ENCODE results near the gene HAPLN3.

HAPLN3 gene

GRCh38 chr15:88906551-88906950, 11.2 kb upstream of the HAPLN3 start:
- Histone ChIP-seq H3K27me3 (ENCODE audit: low read depth) (no peaks in the 10 kb centered on the region), H3K36me3 (replicated peaks) (peaks cover 54% of the 10 kb centered on the region), H3K4me3 (no peak overlapping the region), H3K4me1 (peaks cover 4% of the 10 kb centered on the region), H3K9me3 (no peaks in the 10 kb centered on the region)
- in situ Hi-C loops (cut with MboI; ENCODE audit: low sequenced_read_pairs) = no loop called here
- no peak for DNase-seq (ENCODE audit: low spot score in 2 of 2)

DNA sequence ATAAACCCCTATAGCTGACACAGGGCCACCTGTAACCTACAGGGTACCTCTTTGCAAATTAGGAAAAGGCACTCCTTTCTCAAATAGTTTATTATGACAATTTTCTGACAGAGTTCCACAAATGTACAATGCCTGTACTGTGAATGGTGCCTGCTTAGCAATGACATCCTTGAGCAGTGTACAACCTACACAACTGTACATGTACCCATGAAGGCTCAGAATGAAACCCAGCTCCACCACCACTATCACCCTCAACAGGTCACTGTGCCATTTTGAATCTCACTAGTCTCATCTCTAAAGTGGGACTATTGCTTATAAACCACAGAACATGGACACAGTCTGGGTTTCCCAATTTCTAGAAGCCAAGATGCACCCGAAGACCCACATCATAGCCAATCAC, 10.8 kb upstream of the HAPLN3 start:
- Histone ChIP-seq H3K4me1 (peaks cover 2% of the 10 kb centered on the region; the same call in 1 of the 2 replicates), H3K36me3 (replicated peaks) (peaks cover 54% of the 10 kb centered on the region), H3K4me3 (no peak overlapping the region), H3K27me3 (ENCODE audit: low read depth) (no peaks in the 10 kb centered on the region), H3K9me3 (no peaks in the 10 kb centered on the region)
- no peak for DNase-seq (ENCODE audit: low spot score in 2 of 2)
- in situ Hi-C loops (cut with MboI; ENCODE audit: low sequenced_read_pairs) = no loop called here

DNA sequence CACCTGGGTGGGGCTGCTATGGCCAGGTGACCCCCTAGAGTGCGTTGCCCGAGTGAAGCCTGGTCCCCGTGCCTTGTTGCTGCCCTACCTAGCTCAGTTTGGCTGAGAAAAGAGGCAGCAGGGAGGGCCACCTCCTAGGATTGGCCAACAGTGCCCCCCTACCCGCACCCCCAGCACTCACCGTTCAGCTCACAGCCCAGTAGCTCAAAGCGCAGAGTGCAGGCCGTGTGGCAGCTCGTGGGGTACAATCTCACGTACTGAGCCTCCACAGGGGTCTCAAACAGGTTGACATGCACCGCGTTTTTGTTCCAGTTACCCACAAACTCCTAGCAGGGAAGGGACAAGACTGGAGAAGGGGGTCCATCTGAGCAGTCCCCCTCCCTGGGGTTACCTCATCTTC, 10.2 kb upstream of the HAPLN3 start:
- peaks cover 2% of the 10 kb centered on the region; the same call in 1 of the 2 replicates for H3K4me1 ChIP-seq
- H3K9me3 ChIP-seq = no peaks in the 10 kb centered on the region
- H3K36me3 ChIP-seq (replicated peaks) = peaks cover 55% of the 10 kb centered on the region
- no peak for DNase-seq (ENCODE audit: low spot score in 2 of 2)
- no peak overlapping the region for H3K4me3 ChIP-seq
- in situ Hi-C loops (cut with MboI; ENCODE audit: low sequenced_read_pairs) = no loop called here
- H3K27me3 ChIP-seq (ENCODE audit: low read depth) = no peaks in the 10 kb centered on the region

GRCh38 chr15:88904624-88905327, 9.4 kb upstream of the HAPLN3 start:
- Histone ChIP-seq H3K9me3 (no peaks in the 10 kb centered on the region), H3K27me3 (ENCODE audit: low read depth) (no peaks in the 10 kb centered on the region), H3K36me3 (replicated peaks) (peaks cover 52% of the 10 kb centered on the region), H3K4me1 (peaks cover 2% of the 10 kb centered on the region; the same call in 1 of the 2 replicates), H3K4me3 (no peak overlapping the region)
- DNase-seq (ENCODE audit: low spot score in 2 of 2) = peak; percentile 85 to 95
- in situ Hi-C loops (cut with MboI; ENCODE audit: low sequenced_read_pairs) = loop anchor here (5.0 kb wide), 3 partner anchors 113 to 437 kb away; partner anchors contain the start of genes MRPL46 and MRPS11

GRCh38 chr15:88904257-88904623, 8.9 kb upstream of the HAPLN3 start:
- no peaks in the 10 kb centered on the region for H3K27me3 ChIP-seq (ENCODE audit: low read depth)
- DNase-seq (ENCODE audit: low spot score in 2 of 2) = no peak
- H3K4me3 ChIP-seq = no peak overlapping the region
- H3K36me3 ChIP-seq (replicated peaks) = peaks cover 48% of the 10 kb centered on the region
- in situ Hi-C loops (cut with MboI; ENCODE audit: low sequenced_read_pairs) = loop anchor here (5.0 kb wide), 3 partner anchors 113 to 437 kb away; partner anchors contain the start of genes MRPL46 and MRPS11
- H3K4me1 ChIP-seq = peaks cover 2% of the 10 kb centered on the region; the same call in 1 of the 2 replicates
- no peaks in the 10 kb centered on the region for H3K9me3 ChIP-seq

DNA sequence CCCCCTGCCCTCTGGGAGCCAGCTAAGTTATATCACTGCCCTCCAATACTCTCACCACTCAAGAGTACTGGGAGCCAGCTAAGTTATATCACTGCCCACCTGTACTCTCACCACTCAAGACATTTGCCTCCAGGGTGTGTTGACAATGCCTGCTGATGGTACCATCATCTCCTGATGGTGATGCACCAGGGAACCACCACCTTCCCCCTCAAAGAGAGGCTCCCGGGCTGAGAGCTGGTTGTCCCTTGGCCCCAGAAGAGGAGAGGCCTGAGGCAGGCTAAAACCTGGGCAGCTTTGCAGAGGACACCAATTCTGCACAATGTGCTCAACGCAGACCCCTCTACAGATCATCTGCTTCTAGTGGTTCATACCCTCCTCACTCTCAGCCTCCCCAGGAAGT, 7.5 kb upstream of the HAPLN3 start:
- no peak for DNase-seq (ENCODE audit: low spot score in 2 of 2)
- Histone ChIP-seq H3K36me3 (replicated peaks) (peaks cover 41% of the 10 kb centered on the region), H3K9me3 (no peaks in the 10 kb centered on the region), H3K4me1 (peaks cover 2% of the 10 kb centered on the region; the same call in 1 of the 2 replicates), H3K4me3 (no peak overlapping the region), H3K27me3 (ENCODE audit: low read depth) (no peaks in the 10 kb centered on the region)
- in situ Hi-C loops (cut with MboI; ENCODE audit: low sequenced_read_pairs) = loop anchor here (5.0 kb wide), 3 partner anchors 114 to 436 kb away; partner anchors contain the start of genes MRPL46 and MRPS11

DNA sequence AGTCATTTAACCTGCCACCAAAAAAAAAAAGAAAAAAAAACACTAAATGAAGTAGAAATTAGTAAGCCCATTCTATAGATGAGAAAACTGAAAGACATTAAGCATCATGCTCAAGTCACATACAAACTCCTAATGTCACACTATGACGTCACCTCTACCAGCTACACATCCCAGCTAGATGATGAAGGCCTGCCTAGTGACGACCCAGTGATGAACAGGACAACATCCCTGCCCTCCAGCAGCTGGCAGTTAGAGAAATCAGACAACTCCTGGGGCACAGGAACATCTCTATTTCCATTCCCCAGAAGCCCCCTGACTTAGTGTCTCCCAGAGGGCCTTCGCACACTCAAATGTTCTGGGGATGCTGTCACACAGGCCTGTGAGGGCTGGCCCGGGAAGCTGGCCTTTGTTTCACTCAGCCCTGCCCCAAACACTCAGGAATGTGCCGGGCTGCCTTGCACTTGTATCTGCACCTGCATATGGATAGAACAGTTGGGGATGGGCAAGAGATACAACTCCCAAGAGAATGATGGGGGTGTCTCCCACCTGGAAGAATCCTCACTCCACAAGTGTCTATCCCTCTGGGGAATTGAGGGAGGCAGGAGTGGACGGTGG, 7.0 kb upstream of the HAPLN3 start:
- in situ Hi-C loops (cut with MboI; ENCODE audit: low sequenced_read_pairs) = loop anchor here (5.0 kb wide), 3 partner anchors 115 to 435 kb away; partner anchors contain the start of genes MRPL46 and MRPS11
- Histone ChIP-seq H3K4me1 (peaks cover 5% of the 10 kb centered on the region; the same call in 1 of the 2 replicates), H3K27me3 (ENCODE audit: low read depth) (no peaks in the 10 kb centered on the region), H3K9me3 (no peaks in the 10 kb centered on the region), H3K36me3 (replicated peaks) (peaks cover 37% of the 10 kb centered on the region), H3K4me3 (no peak overlapping the region)
- no peak for DNase-seq (ENCODE audit: low spot score in 2 of 2)

DNA sequence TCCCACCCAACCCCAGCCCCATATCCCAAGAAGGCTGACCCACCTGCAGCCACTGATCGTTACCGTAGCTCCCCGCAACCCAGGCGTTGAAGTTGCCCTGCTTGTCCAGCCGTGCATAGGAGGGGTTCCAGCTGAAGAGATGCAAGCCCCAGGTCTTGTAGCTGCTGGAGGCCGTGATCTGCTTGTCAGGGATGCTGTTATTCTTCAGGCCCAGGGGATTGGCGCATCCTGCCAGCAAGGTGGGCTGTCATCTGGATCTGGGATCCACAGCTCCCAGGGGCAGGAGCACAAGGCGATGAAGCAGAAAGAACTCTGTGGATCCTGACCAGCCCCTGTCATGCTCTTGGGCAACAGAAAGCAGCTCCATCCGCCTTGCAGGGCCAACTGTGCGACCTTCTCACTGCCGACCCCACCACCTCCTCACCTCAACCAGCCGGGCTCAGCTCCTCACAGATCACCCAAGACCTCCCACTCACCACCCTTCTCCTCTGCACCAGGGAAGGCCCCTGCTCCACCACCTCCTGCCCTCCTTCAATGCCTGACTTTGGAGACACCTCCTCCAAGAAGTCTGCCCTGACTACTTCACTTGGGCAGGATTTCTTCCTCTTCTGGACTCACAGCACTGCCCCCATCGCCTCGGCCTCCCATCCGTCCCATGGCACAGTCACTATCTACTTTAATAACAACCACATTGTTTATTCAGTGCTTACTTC, 6.3 kb upstream of the HAPLN3 start:
- in situ Hi-C loops (cut with MboI; ENCODE audit: low sequenced_read_pairs) = loop anchor here (5.0 kb wide), 3 partner anchors 116 to 434 kb away; partner anchors contain the start of genes MRPL46 and MRPS11
- Histone ChIP-seq H3K27me3 (ENCODE audit: low read depth) (no peaks in the 10 kb centered on the region), H3K9me3 (no peaks in the 10 kb centered on the region), H3K4me1 (peaks cover 8% of the 10 kb centered on the region; the same call in 1 of the 2 replicates), H3K36me3 (replicated peaks) (peaks cover 32% of the 10 kb centered on the region), H3K4me3 (no peak overlapping the region)
- no peak for DNase-seq (ENCODE audit: low spot score in 2 of 2)

DNA sequence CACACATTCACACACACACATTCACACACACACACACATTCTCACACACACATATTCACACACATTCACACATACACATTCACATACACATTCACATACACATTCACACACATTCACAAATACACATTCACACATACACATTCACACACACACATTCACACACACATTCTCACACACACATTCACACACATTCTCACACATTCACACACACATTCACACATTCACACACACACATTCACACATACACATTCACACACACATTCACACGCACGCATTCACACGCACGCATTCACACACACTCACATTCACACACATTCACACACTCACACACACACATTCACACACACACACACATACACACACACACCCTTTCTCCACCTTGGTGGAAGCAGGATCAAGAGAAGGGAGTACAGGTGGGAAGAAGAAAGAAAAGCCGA, 5.7 kb upstream of the HAPLN3 start:
- Histone ChIP-seq H3K9me3 (no peaks in the 10 kb centered on the region), H3K27me3 (ENCODE audit: low read depth) (no peaks in the 10 kb centered on the region), H3K36me3 (replicated peaks) (peaks cover 27% of the 10 kb centered on the region), H3K4me3 (no peak overlapping the region), H3K4me1 (peaks cover 8% of the 10 kb centered on the region; the same call in 1 of the 2 replicates)
- no peak for DNase-seq (ENCODE audit: low spot score in 2 of 2)
- in situ Hi-C loops (cut with MboI; ENCODE audit: low sequenced_read_pairs) = loop anchor here (5.0 kb wide), 3 partner anchors 116 to 434 kb away; partner anchors contain the start of genes MRPL46 and MRPS11

DNA sequence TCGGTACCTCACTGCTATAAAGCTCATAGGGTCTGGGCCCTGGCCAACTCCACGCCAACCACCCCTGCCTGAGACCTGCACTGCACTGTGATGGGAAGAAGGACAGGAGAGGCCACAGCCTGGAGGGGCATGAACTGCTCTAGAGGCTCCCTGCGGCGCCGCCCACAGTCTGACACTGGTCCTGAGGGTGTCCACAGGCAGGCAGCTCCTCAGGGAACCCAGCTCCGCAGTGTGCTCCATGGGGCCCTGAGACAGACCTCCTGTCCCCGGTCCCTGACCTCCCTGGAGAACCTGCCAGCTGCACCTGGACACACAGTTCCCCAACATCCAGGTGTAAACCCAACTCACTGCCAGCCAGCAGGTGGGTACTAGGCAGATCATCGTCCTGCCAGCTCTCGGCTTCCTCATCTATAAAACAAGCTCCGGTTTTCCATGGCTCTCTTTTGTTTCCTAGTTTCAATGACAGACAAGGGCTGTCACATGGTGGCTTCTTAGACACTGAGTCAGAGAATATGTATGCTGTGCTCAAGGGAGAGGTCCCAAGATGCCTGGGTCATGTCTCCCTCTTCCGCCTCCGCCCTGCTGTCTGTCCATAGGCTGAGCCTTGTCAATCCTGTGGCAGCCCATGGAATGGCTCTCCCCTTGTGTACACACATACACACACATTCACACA, 5.1 kb upstream of the HAPLN3 start:
- H3K27me3 ChIP-seq (ENCODE audit: low read depth) = no peaks in the 10 kb centered on the region
- H3K9me3 ChIP-seq = no peaks in the 10 kb centered on the region
- in situ Hi-C loops (cut with MboI; ENCODE audit: low sequenced_read_pairs) = loop anchor here (5.0 kb wide), 3 partner anchors 117 to 433 kb away; partner anchors contain the start of genes MRPL46 and MRPS11
- H3K4me3 ChIP-seq = no peak overlapping the region
- no peak for DNase-seq (ENCODE audit: low spot score in 2 of 2)
- peaks cover 11% of the 10 kb centered on the region; the same call in 1 of the 2 replicates for H3K4me1 ChIP-seq
- peaks cover 21% of the 10 kb centered on the region for H3K36me3 ChIP-seq (replicated peaks)

GRCh38 chr15:88899251-88899650, 3.9 kb upstream of the HAPLN3 start:
- no peak for DNase-seq (ENCODE audit: low spot score in 2 of 2)
- H3K36me3 ChIP-seq (replicated peaks) = peaks cover 12% of the 10 kb centered on the region
- no peaks in the 10 kb centered on the region for H3K27me3 ChIP-seq (ENCODE audit: low read depth)
- H3K9me3 ChIP-seq = no peaks in the 10 kb centered on the region
- in situ Hi-C loops (cut with MboI; ENCODE audit: low sequenced_read_pairs) = no loop called here
- H3K4me3 ChIP-seq = no peak overlapping the region
- H3K4me1 ChIP-seq = peaks cover 13% of the 10 kb centered on the region

- Histone ChIP-seq H3K36me3 (replicated peaks) (peaks cover 8% of the 10 kb centered on the region), H3K27me3 (ENCODE audit: low read depth) (no peaks in the 10 kb centered on the region), H3K4me1 (peaks cover 17% of the 10 kb centered on the region), H3K9me3 (no peaks in the 10 kb centered on the region), H3K4me3 (no peak overlapping the region)
- no peak for DNase-seq (ENCODE audit: low spot score in 2 of 2)
- in situ Hi-C loops (cut with MboI; ENCODE audit: low sequenced_read_pairs) = no loop called here
Observed at GRCh38 chr15:88898736-88899135, 3.4 kb upstream of the HAPLN3 start.

Data from HAP-1 (cell line).